Measurements from ENCODE around the gene LIMK1.

DNA sequence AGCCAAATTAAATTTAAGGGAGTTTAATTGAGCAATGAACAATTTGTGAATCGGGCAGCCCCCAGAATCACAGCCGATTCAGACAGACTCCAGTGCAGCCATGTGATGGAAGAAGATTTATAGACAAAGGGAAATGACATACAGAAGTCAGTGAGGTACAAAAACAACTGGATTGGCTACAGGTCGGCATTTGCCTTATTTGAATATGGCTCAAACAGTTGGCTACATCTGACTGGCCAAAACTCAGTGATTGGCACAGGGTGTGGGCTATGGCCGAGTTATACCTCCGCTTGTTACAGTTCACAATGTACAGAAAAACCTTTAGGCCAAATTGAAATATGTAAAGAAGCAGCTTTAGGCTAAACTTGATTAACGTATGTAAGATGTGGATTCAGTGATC is 59.8 kb downstream of the LIMK1 start:
- TF ChIP-seq MAX (IDR thresholded peaks at IDR 0.05) (no peak), CTCF (IDR thresholded peaks at IDR 0.05) (no peak), RAD21 (conservative IDR thresholded peaks at IDR 0.05 in 1 of 2, IDR thresholded peaks at IDR 0.05 in 1 of 2) (no peak), EHMT2 (IDR thresholded peaks at IDR 0.05; ENCODE audit: low read depth) (no peak), EP300 (IDR thresholded peaks at IDR 0.05) (no peak), MAFK (IDR thresholded peaks at IDR 0.05; ENCODE audit: partially characterized antibody) (no peak), CBX8 (IDR thresholded peaks at IDR 0.05) (no peak), POLR2A (IDR thresholded peaks at IDR 0.05; ENCODE audit: low read length) (no peak)
